Nephron (organoid): ENCODE results near the gene ALK.

Experiments
- H3K27ac Mint-ChIP-seq, 3 experiments: 2 replicates each; pipeline ENCODE4 v1.8.0; 2020; ENCODE audit warnings: mixed read lengths in 3 of 3, mild to moderate bottlenecking in 2 of 3, moderate library complexity in 1 of 3
- H3K27me3 Mint-ChIP-seq: 2 replicates; pipeline ENCODE4 v1.8.0; 2021; ENCODE audit warnings: low read depth, mild to moderate bottlenecking, moderate library complexity, mixed read lengths
- H3K36me3 Mint-ChIP-seq: 2 replicates; pipeline ENCODE4 v1.8.0; 2020; ENCODE audit warnings: low read depth, mixed read lengths
- H3K4me1 Mint-ChIP-seq: 2 replicates; pipeline ENCODE4 v1.8.0; 2020; ENCODE audit warnings: mixed read lengths
- H3K4me3 Mint-ChIP-seq, 3 experiments: 2 replicates each; pipeline ENCODE4 v1.8.0; 2020; ENCODE audit warnings: mild to moderate bottlenecking in 3 of 3, mixed read lengths in 3 of 3, moderate library complexity in 2 of 3
- H3K9me3 Mint-ChIP-seq: 2 replicates; pipeline ENCODE4 v1.8.0; 2020; ENCODE audit warnings: mixed read lengths
- CTCF ChIP-seq, 3 experiments: fragments of 200-600 bp; sonication (generic); IDR thresholded peaks; one replicate each; pipeline ENCODE4 v1.5.0; 2021; ENCODE audit warnings: antibody characterized with exemption in 3 of 3; ENCODE audit not compliant: unreplicated experiment in 3 of 3

The ALK gene

GRCh38 chr2:29202819-29203495 is 718.4 kb downstream of the ALK start:
- TF ChIP-seq CTCF (IDR thresholded peaks at IDR 0.05; ENCODE audit: unreplicated experiment in 3 of 3): no peak
- Mint-ChIP-seq H3K9me3 (no peaks in the 10 kb centered on the region), H3K4me3 (no peak overlapping the region), H3K27me3 (peaks cover 12% of the 10 kb centered on the region), H3K36me3 (no peaks in the 10 kb centered on the region), H3K27ac (no peak overlapping the region), H3K4me1 (no peaks in the 10 kb centered on the region)

DNA sequence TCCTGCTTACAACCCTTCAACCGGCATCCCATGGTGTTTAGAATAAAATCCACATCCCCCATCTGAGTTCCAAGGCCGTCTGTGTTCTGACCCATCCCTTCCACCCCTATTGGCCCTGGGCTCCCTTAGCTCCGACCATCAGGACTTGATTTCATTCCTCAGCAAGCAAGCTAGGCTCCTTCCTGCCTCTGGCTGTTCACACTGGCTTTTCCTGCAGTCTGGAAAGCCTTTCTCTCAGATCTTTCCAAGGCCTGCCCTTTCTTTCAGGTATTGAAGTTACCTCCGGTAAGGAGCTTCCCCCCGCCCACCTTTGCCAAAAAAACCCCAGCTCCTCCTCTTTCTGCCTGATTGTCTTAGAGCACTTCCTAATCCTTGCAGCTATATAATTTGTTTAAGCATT is 719.4 kb downstream of the ALK start:
- Mint-ChIP-seq H3K27ac (no peak overlapping the region), H3K27me3 (peaks cover 9% of the 10 kb centered on the region), H3K9me3 (no peaks in the 10 kb centered on the region), H3K36me3 (no peaks in the 10 kb centered on the region), H3K4me3 (no peak overlapping the region), H3K4me1 (no peaks in the 10 kb centered on the region)
- no peak for TF ChIP-seq CTCF (IDR thresholded peaks at IDR 0.05; ENCODE audit: unreplicated experiment in 3 of 3)

GRCh38 chr2:29196792-29197788 is 724.3 kb downstream of the ALK start:
- no peak overlapping the region for H3K27ac Mint-ChIP-seq
- H3K9me3 Mint-ChIP-seq: no peaks in the 10 kb centered on the region
- H3K4me1 Mint-ChIP-seq: no peaks in the 10 kb centered on the region
- H3K36me3 Mint-ChIP-seq: no peaks in the 10 kb centered on the region
- no peak overlapping the region for H3K4me3 Mint-ChIP-seq
- TF ChIP-seq CTCF (IDR thresholded peaks at IDR 0.05; ENCODE audit: unreplicated experiment in 3 of 3): peak; percentile 78 to 86 (median 83)
- peaks cover 14% of the 10 kb centered on the region for H3K27me3 Mint-ChIP-seq

- H3K27ac Mint-ChIP-seq: no peak overlapping the region
- no peaks in the 10 kb centered on the region for H3K9me3 Mint-ChIP-seq
- H3K4me1 Mint-ChIP-seq: no peaks in the 10 kb centered on the region
- TF ChIP-seq CTCF (IDR thresholded peaks at IDR 0.05; ENCODE audit: unreplicated experiment in 3 of 3): no peak
- H3K4me3 Mint-ChIP-seq: no peak overlapping the region
- H3K27me3 Mint-ChIP-seq: peaks cover 10% of the 10 kb centered on the region
- no peaks in the 10 kb centered on the region for H3K36me3 Mint-ChIP-seq
Observed at GRCh38 chr2:29195796-29196195, 725.6 kb downstream of the ALK start.

- Mint-ChIP-seq H3K4me1 (no peaks in the 10 kb centered on the region), H3K4me3 (no peak overlapping the region), H3K27me3 (peaks cover 10% of the 10 kb centered on the region), H3K9me3 (no peaks in the 10 kb centered on the region), H3K36me3 (no peaks in the 10 kb centered on the region), H3K27ac (no peak overlapping the region)
- no peak for TF ChIP-seq CTCF (IDR thresholded peaks at IDR 0.05; ENCODE audit: unreplicated experiment in 3 of 3)
Observed at GRCh38 chr2:29193681-29194080, 727.7 kb downstream of the ALK start.
